ENCODE results near the gene CLNK.

Gene CLNK

GRCh38 chr4:10715696-10716095, 31.1 kb upstream of the CLNK start:
- H3K9me3 Mint-ChIP-seq, result peaks cover 8% of the 10 kb centered on the region
- no peaks in the 10 kb centered on the region for H3K27me3 Mint-ChIP-seq
- intact Hi-C loops (cut with micrococcal nuclease), result no loop called here
- H3K4me1 Mint-ChIP-seq (ENCODE audit: low read depth), result no peaks in the 10 kb centered on the region
- no peaks in the 10 kb centered on the region for H3K36me3 Mint-ChIP-seq (ENCODE audit: low read depth)
- no peak overlapping the region for H3K4me3 Mint-ChIP-seq
- no peak overlapping the region for H3K27ac Mint-ChIP-seq

GRCh38 chr4:10715135-10715534, 30.6 kb upstream of the CLNK start:
- peaks cover 8% of the 10 kb centered on the region for H3K9me3 Mint-ChIP-seq
- H3K36me3 Mint-ChIP-seq (ENCODE audit: low read depth), result no peaks in the 10 kb centered on the region
- no peak overlapping the region for H3K4me3 Mint-ChIP-seq
- H3K4me1 Mint-ChIP-seq (ENCODE audit: low read depth), result no peaks in the 10 kb centered on the region
- H3K27ac Mint-ChIP-seq, result no peak overlapping the region
- intact Hi-C loops (cut with micrococcal nuclease), result no loop called here
- no peaks in the 10 kb centered on the region for H3K27me3 Mint-ChIP-seq

GRCh38 chr4:10713591-10713990, 29.0 kb upstream of the CLNK start:
- Mint-ChIP-seq H3K27me3 (no peaks in the 10 kb centered on the region), H3K4me1 (ENCODE audit: low read depth) (no peaks in the 10 kb centered on the region), H3K36me3 (ENCODE audit: low read depth) (no peaks in the 10 kb centered on the region), H3K27ac (no peak overlapping the region), H3K9me3 (peaks cover 8% of the 10 kb centered on the region), H3K4me3 (no peak overlapping the region)
- intact Hi-C loops (cut with micrococcal nuclease), result no loop called here

- peaks cover 22% of the 10 kb centered on the region for H3K4me1 Mint-ChIP-seq (ENCODE audit: low read depth)
- no peak overlapping the region for H3K27ac Mint-ChIP-seq
- H3K36me3 Mint-ChIP-seq (ENCODE audit: low read depth), result no peaks in the 10 kb centered on the region
- H3K27me3 Mint-ChIP-seq, result no peaks in the 10 kb centered on the region
- intact Hi-C loops (cut with micrococcal nuclease), result no loop called here
- no peak overlapping the region for H3K4me3 Mint-ChIP-seq
- no peaks in the 10 kb centered on the region for H3K9me3 Mint-ChIP-seq
These were observed 21.7 kb upstream of the CLNK start for GRCh38 chr4:10706236-10706635.

GRCh38 chr4:10704430-10704810, 19.9 kb upstream of the CLNK start:
- H3K27ac Mint-ChIP-seq, result no peak overlapping the region
- intact Hi-C loops (cut with micrococcal nuclease), result no loop called here
- H3K4me3 Mint-ChIP-seq, result no peak overlapping the region

GRCh38 chr4:10703766-10704429, 19.3 kb upstream of the CLNK start:
- H3K9me3 Mint-ChIP-seq, result peaks cover 3% of the 10 kb centered on the region
- no peaks in the 10 kb centered on the region for H3K27me3 Mint-ChIP-seq
- no peak overlapping the region for H3K4me3 Mint-ChIP-seq
- intact Hi-C loops (cut with micrococcal nuclease), result no loop called here
- H3K4me1 Mint-ChIP-seq (ENCODE audit: low read depth), result peaks cover 22% of the 10 kb centered on the region
- no peaks in the 10 kb centered on the region for H3K36me3 Mint-ChIP-seq (ENCODE audit: low read depth)
- no peak overlapping the region for H3K27ac Mint-ChIP-seq

More at GRCh38 chr4:10704430-10704810, 19.9 kb upstream of the CLNK start:
- Mint-ChIP-seq H3K27me3 (no peaks in the 10 kb centered on the region), H3K4me1 (ENCODE audit: low read depth) (peaks cover 22% of the 10 kb centered on the region), H3K36me3 (ENCODE audit: low read depth) (no peaks in the 10 kb centered on the region), H3K9me3 (no peaks in the 10 kb centered on the region)

GRCh38 chr4:10703156-10703555, 18.6 kb upstream of the CLNK start:
- H3K4me1 Mint-ChIP-seq (ENCODE audit: low read depth), result peaks cover 22% of the 10 kb centered on the region
- no peaks in the 10 kb centered on the region for H3K36me3 Mint-ChIP-seq (ENCODE audit: low read depth)
- intact Hi-C loops (cut with micrococcal nuclease), result no loop called here
- peaks cover 8% of the 10 kb centered on the region for H3K9me3 Mint-ChIP-seq
- H3K4me3 Mint-ChIP-seq, result no peak overlapping the region
- no peak overlapping the region for H3K27ac Mint-ChIP-seq
- no peaks in the 10 kb centered on the region for H3K27me3 Mint-ChIP-seq

- Mint-ChIP-seq H3K27ac (no peak overlapping the region), H3K36me3 (ENCODE audit: low read depth) (no peaks in the 10 kb centered on the region), H3K4me3 (no peak overlapping the region), H3K27me3 (no peaks in the 10 kb centered on the region), H3K9me3 (peaks cover 8% of the 10 kb centered on the region), H3K4me1 (ENCODE audit: low read depth) (peaks cover 17% of the 10 kb centered on the region)
- intact Hi-C loops (cut with micrococcal nuclease), result no loop called here
These were observed 17.3 kb upstream of the CLNK start for GRCh38 chr4:10701702-10702460.

GRCh38 chr4:10701161-10701560, 16.6 kb upstream of the CLNK start:
- peaks cover 17% of the 10 kb centered on the region for H3K4me1 Mint-ChIP-seq (ENCODE audit: low read depth)
- no peak overlapping the region for H3K4me3 Mint-ChIP-seq
- no peak overlapping the region for H3K27ac Mint-ChIP-seq
- H3K9me3 Mint-ChIP-seq, result peaks cover 8% of the 10 kb centered on the region
- H3K27me3 Mint-ChIP-seq, result no peaks in the 10 kb centered on the region
- intact Hi-C loops (cut with micrococcal nuclease), result no loop called here
- no peaks in the 10 kb centered on the region for H3K36me3 Mint-ChIP-seq (ENCODE audit: low read depth)

- Mint-ChIP-seq H3K9me3 (peaks cover 8% of the 10 kb centered on the region), H3K27me3 (no peaks in the 10 kb centered on the region), H3K27ac (no peak overlapping the region), H3K4me3 (no peak overlapping the region), H3K36me3 (ENCODE audit: low read depth) (no peaks in the 10 kb centered on the region), H3K4me1 (ENCODE audit: low read depth) (no peaks in the 10 kb centered on the region)
- intact Hi-C loops (cut with micrococcal nuclease), result no loop called here
These were observed 13.6 kb upstream of the CLNK start for GRCh38 chr4:10698172-10698571.

- Mint-ChIP-seq H3K4me1 (ENCODE audit: low read depth) (no peaks in the 10 kb centered on the region), H3K4me3 (no peak overlapping the region), H3K36me3 (ENCODE audit: low read depth) (no peaks in the 10 kb centered on the region), H3K27ac (no peak overlapping the region), H3K27me3 (no peaks in the 10 kb centered on the region), H3K9me3 (peaks cover 8% of the 10 kb centered on the region)
- intact Hi-C loops (cut with micrococcal nuclease), result no loop called here
These were observed 12.5 kb upstream of the CLNK start for GRCh38 chr4:10697086-10697485.

- intact Hi-C loops (cut with micrococcal nuclease), result no loop called here
- H3K9me3 Mint-ChIP-seq, result peaks cover 8% of the 10 kb centered on the region
- H3K4me3 Mint-ChIP-seq, result no peak overlapping the region
- H3K27me3 Mint-ChIP-seq, result no peaks in the 10 kb centered on the region
- no peak overlapping the region for H3K27ac Mint-ChIP-seq
- no peaks in the 10 kb centered on the region for H3K4me1 Mint-ChIP-seq (ENCODE audit: low read depth)
- no peaks in the 10 kb centered on the region for H3K36me3 Mint-ChIP-seq (ENCODE audit: low read depth)
These were observed 11.7 kb upstream of the CLNK start for GRCh38 chr4:10696253-10696652.

GRCh38 chr4:10694828-10695209, 10.3 kb upstream of the CLNK start:
- Mint-ChIP-seq H3K36me3 (ENCODE audit: low read depth) (no peaks in the 10 kb centered on the region), H3K27me3 (no peaks in the 10 kb centered on the region), H3K4me3 (no peak overlapping the region), H3K27ac (no peak overlapping the region), H3K4me1 (ENCODE audit: low read depth) (peaks cover 10% of the 10 kb centered on the region), H3K9me3 (peaks cover 8% of the 10 kb centered on the region)
- intact Hi-C loops (cut with micrococcal nuclease), result no loop called here

- Mint-ChIP-seq H3K4me1 (ENCODE audit: low read depth) (peaks cover 15% of the 10 kb centered on the region), H3K36me3 (ENCODE audit: low read depth) (no peaks in the 10 kb centered on the region), H3K9me3 (peaks cover 8% of the 10 kb centered on the region), H3K27ac (no peak overlapping the region), H3K27me3 (no peaks in the 10 kb centered on the region), H3K4me3 (no peak overlapping the region)
- intact Hi-C loops (cut with micrococcal nuclease), result no loop called here
These were observed 9.7 kb upstream of the CLNK start for GRCh38 chr4:10694151-10694827.
